ENCODE measurements around the gene CFAP100. TPM values are rescaled to one million over a fixed set of nuclear protein-coding genes. Genes with fewer than 3 reads are reported as not detected.

Gene CFAP100
- total and polyA plus RNA-seq, 10 donors, result not detected

GRCh38 chr3:126476166-126477060 lies 81.7 kb downstream of the CFAP100 start:
- intact Hi-C loops (cut with DNase I; ENCODE audit: low total_unique reads), result no loop called here
- peak overlapping the region; percentile 66 to 98 (median 90) for H3K27ac ChIP-seq
- peak overlapping the region; percentile 43 to 90 (median 59) for H3K4me3 ChIP-seq
- H3K36me3 ChIP-seq, result peaks cover 0 to 8% (median 5%) of the 10 kb centered on the region in 6 donors
- WGBS, 5 donors, result 15 to 22% (median 20%) methylated on average over 40 to 59 of the region's 66 CpGs
- DNase-seq, result peak; percentile 96
- H3K27me3 ChIP-seq (replicated peaks in 1 of 7), result no peaks in the 10 kb centered on the region
- TF ChIP-seq POLR2A (IDR thresholded peaks at IDR 0.05) (peak in 1 of 3 donors; percentile 47), POLR2AphosphoS5 (IDR thresholded peaks at IDR 0.05) (peak; percentile 80 to 88 (median 84)), CTCF (IDR thresholded peaks at IDR 0.05 in 8 of 11, conservative IDR thresholded peaks at IDR 0.05 in 3 of 11) (peak in 1 of 11 experiments; percentile 11)
- H3K4me1 ChIP-seq, result peaks cover 32 to 63% (median 45%) of the 10 kb centered on the region in 6 donors
- H3K9me3 ChIP-seq, result no peaks in the 10 kb centered on the region

- intact Hi-C loops (cut with DNase I; ENCODE audit: low total_unique reads), result no loop called here
- peaks cover 0 to 2% (median under 1%) of the 10 kb centered on the region in 6 donors for H3K36me3 ChIP-seq
- H3K4me3 ChIP-seq, result no peak overlapping the region
- no peaks in the 10 kb centered on the region for H3K27me3 ChIP-seq (replicated peaks in 1 of 7)
- H3K9me3 ChIP-seq, result no peaks in the 10 kb centered on the region
- H3K27ac ChIP-seq, result peak overlapping the region in 2 of 8 donors; percentile 90 to 97
- WGBS, 5 donors, result 81 to 91% (median 87%) methylated on average over 4 of the region's 4 CpGs
- H3K4me1 ChIP-seq, result peaks cover 26 to 63% (median 39%) of the 10 kb centered on the region in 6 donors
- DNase-seq, result no peak
- TF ChIP-seq POLR2A (IDR thresholded peaks at IDR 0.05) (no peak), CTCF (IDR thresholded peaks at IDR 0.05 in 8 of 11, conservative IDR thresholded peaks at IDR 0.05 in 3 of 11) (no peak), POLR2AphosphoS5 (IDR thresholded peaks at IDR 0.05) (no peak)
These were observed 82.3 kb downstream of the CFAP100 start for GRCh38 chr3:126477061-126477380.

DNA sequence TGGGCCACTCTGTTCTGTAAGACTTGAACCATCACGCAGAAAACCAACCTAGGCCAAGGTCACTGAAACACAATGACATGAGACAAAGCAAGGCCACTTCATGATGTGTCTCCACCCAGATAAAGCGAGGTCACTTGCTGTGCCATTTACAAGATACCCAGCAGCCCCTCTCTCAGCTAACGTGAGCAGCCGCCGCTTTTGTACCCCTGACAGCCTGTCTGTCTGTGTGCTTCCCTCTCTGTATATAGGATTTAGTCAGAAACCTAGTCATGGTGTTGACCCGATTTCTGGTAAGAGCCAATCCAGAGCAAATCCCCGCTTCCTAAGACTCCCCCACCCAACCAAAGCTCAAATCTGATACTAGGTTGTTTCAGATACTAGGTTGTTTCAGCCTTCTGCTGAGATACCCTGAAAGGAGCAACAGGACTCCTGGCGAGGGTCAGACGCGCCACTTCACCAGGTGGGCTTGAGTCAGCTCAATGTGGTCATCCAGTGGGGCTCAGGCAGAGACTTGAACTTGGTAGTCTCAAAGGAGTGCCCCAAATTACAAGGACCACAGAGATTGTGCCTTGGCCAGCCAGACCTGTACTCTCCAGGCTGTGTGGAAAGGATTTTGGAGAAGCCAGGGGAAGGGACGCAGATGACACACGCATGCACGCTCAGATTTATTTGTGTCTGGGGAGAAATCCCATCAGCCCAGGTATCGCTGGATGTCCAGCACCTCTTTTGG lies 84.0 kb downstream of the CFAP100 start:
- H3K27ac ChIP-seq, result peak overlapping the region in 5 of 8 donors; percentile 24 to 57 (median 41)
- H3K36me3 ChIP-seq, result no peaks in the 10 kb centered on the region
- H3K27me3 ChIP-seq (replicated peaks in 1 of 7), result no peaks in the 10 kb centered on the region
- no peaks in the 10 kb centered on the region for H3K9me3 ChIP-seq
- WGBS, 5 donors, result 88 to 93% (median 89%) methylated on average over 11 to 14 of the region's 14 CpGs
- peaks cover 10 to 48% (median 23%) of the 10 kb centered on the region in 6 donors for H3K4me1 ChIP-seq
- TF ChIP-seq CTCF (IDR thresholded peaks at IDR 0.05 in 8 of 11, conservative IDR thresholded peaks at IDR 0.05 in 3 of 11) (no peak), POLR2A (IDR thresholded peaks at IDR 0.05) (no peak), POLR2AphosphoS5 (IDR thresholded peaks at IDR 0.05) (no peak)
- intact Hi-C loops (cut with DNase I; ENCODE audit: low total_unique reads), result no loop called here
- no peak overlapping the region for H3K4me3 ChIP-seq
- peak; percentile 58 for DNase-seq

GRCh38 chr3:126479642-126480041 lies 84.9 kb downstream of the CFAP100 start:
- TF ChIP-seq POLR2AphosphoS5 (IDR thresholded peaks at IDR 0.05) (no peak), CTCF (IDR thresholded peaks at IDR 0.05 in 8 of 11, conservative IDR thresholded peaks at IDR 0.05 in 3 of 11) (no peak), POLR2A (IDR thresholded peaks at IDR 0.05) (no peak)
- Histone ChIP-seq H3K4me3 (no peak overlapping the region), H3K27ac (no peak overlapping the region), H3K9me3 (no peaks in the 10 kb centered on the region), H3K36me3 (no peaks in the 10 kb centered on the region), H3K4me1 (peaks cover 3 to 45% (median 18%) of the 10 kb centered on the region in 6 donors), H3K27me3 (replicated peaks in 1 of 7) (no peaks in the 10 kb centered on the region)
- peak; percentile 19 for DNase-seq
- intact Hi-C loops (cut with DNase I; ENCODE audit: low total_unique reads), result no loop called here
- 82 to 92% (median 85%) methylated on average over 1 of the region's 1 CpG for WGBS, 5 donors
